ENCODE measurements around the gene NTM.

GRCh38 chr11:132168344-132168981 lies 798.0 kb downstream of the NTM start:
- TF ChIP-seq CTCF (IDR thresholded peaks at IDR 0.05), result no peak
- no peak for TF ChIP-seq POLR2A (IDR thresholded peaks at IDR 0.05)
